ENCODE data around the gene MCRIP1. TPM values are rescaled to one million over a fixed set of nuclear protein-coding genes. Genes with fewer than 3 reads are reported as not detected.
A peak's percentile ranks its signal among the peaks of the same experiment; 100 is the strongest.

MCRIP1 gene
- total and polyA plus RNA-seq, 2 of the 13 experiments (the other 11 are each of a cell fraction or from before 2014, with no cell fraction given) = 79.7 to 84.9 TPM

DNA sequence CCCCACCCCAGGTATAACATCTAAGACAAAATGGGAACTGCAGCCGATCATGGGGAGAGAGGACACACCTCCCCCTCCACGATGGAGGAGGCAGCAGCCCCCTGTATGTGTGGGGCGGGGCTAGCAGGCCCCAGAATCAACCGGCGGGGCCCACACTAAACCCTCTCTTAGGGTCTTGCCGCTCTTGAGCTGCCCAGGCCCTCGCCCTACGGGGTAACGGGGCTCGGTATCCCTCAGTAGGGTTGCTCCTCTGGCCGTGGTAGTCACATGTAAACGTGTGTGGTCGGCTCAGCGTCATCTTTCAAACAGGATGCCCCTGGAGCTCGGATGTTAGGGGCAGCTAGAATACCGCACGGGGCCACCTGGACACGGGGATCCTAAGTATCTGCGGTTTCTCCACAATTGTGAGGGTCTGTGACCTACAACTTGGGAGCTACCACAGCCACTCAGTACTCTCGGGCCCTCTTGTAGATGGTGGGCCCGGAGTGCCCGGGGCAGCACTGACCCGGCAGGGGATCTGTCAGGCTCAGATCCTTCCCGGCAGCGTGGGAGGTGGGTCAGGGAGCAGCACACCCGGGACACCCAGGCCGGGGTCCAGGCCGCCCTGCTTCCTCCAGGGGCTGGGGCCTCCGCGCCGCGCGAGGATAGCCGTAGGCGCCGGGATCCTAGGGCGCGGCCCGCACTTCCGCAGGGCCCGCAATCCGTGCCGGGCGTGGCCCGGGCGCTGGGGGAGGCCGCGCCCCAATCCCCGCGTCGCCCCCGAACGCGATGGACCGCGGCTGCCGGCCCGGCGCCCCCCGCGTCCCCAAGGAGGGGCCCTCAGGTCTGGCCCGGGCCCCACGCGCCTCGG is 37.3 kb upstream of the MCRIP1 start (continued):
- peak; percentile 36; the same call in 1 of the 2 replicates for TF ChIP-seq NKX3-1 (CRISPR knock-in tag; IDR thresholded peaks at IDR 0.05)
- no peak for TF ChIP-seq NONO (IDR thresholded peaks at IDR 0.05)
- TF ChIP-seq NONO (CRISPR knock-in tag; conservative IDR thresholded peaks at IDR 0.05) = peak; percentile 54; the same call in 1 of the 2 replicates
- TF ChIP-seq ARHGAP35 (CRISPR knock-in tag; IDR thresholded peaks at IDR 0.05; ENCODE audit: borderline replicate concordance) = 0 out of 2 replicates have a peak, but pooled peaks have one; percentile 44
- TF ChIP-seq, protein P1, sequence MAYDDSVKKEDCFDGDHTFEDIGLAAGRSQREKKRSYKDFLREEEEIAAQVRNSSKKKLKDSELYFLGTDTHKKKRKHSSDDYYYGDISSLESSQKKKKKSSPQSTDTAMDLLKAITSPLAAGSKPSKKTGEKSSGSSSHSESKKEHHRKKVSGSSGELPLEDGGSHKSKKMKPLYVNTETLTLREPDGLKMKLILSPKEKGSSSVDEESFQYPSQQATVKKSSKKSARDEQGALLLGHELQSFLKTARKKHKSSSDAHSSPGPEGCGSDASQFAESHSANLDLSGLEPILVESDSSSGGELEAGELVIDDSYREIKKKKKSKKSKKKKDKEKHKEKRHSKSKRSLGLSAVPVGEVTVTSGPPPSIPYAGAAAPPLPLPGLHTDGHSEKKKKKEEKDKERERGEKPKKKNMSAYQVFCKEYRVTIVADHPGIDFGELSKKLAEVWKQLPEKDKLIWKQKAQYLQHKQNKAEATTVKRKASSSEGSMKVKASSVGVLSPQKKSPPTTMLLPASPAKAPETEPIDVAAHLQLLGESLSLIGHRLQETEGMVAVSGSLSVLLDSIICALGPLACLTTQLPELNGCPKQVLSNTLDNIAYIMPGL (CRISPR knock-in tag; IDR thresholded peaks at IDR 0.05; ENCODE audit: borderline replicate concordance in 1 of 2, low read depth in 1 of 2) = peak; percentile 12 to 20; a peak in 1 of 4 replicates
- 0 out of 2 replicates have a peak, but pooled peaks have one; percentile 27 for TF ChIP-seq TIGD3 (CRISPR knock-in tag; IDR thresholded peaks at IDR 0.05; ENCODE audit: borderline replicate concordance)
- TF ChIP-seq ZNF552 (CRISPR knock-in tag; IDR thresholded peaks at IDR 0.05; ENCODE audit: borderline replicate concordance) = no peak
- TF ChIP-seq SMARCE1 (IDR thresholded peaks at IDR 0.05; ENCODE audit: borderline replicate concordance) = no peak
- 0 out of 2 replicates have a peak, but pooled peaks have one; percentile 20 for TF ChIP-seq ZNF746 (CRISPR knock-in tag; IDR thresholded peaks at IDR 0.05)
- TF ChIP-seq PAF1 (CRISPR knock-in tag; IDR thresholded peaks at IDR 0.05) = peak; percentile 79; the same call in 1 of the 2 replicates
- TF ChIP-seq, protein P2, sequence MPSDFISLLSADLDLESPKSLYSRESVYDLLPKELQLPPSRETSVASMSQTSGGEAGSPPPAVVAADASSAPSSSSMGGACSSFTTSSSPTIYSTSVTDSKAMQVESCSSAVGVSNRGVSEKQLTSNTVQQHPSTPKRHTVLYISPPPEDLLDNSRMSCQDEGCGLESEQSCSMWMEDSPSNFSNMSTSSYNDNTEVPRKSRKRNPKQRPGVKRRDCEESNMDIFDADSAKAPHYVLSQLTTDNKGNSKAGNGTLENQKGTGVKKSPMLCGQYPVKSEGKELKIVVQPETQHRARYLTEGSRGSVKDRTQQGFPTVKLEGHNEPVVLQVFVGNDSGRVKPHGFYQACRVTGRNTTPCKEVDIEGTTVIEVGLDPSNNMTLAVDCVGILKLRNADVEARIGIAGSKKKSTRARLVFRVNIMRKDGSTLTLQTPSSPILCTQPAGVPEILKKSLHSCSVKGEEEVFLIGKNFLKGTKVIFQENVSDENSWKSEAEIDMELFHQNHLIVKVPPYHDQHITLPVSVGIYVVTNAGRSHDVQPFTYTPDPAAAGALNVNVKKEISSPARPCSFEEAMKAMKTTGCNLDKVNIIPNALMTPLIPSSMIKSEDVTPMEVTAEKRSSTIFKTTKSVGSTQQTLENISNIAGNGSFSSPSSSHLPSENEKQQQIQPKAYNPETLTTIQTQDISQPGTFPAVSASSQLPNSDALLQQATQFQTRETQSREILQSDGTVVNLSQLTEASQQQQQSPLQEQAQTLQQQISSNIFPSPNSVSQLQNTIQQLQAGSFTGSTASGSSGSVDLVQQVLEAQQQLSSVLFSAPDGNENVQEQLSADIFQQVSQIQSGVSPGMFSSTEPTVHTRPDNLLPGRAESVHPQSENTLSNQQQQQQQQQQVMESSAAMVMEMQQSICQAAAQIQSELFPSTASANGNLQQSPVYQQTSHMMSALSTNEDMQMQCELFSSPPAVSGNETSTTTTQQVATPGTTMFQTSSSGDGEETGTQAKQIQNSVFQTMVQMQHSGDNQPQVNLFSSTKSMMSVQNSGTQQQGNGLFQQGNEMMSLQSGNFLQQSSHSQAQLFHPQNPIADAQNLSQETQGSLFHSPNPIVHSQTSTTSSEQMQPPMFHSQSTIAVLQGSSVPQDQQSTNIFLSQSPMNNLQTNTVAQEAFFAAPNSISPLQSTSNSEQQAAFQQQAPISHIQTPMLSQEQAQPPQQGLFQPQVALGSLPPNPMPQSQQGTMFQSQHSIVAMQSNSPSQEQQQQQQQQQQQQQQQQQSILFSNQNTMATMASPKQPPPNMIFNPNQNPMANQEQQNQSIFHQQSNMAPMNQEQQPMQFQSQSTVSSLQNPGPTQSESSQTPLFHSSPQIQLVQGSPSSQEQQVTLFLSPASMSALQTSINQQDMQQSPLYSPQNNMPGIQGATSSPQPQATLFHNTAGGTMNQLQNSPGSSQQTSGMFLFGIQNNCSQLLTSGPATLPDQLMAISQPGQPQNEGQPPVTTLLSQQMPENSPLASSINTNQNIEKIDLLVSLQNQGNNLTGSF (CRISPR knock-in tag; IDR thresholded peaks at IDR 0.05) = peak; percentile 67; the same call in 1 of the 2 replicates
- TF ChIP-seq FOXM1 (CRISPR knock-in tag; IDR thresholded peaks at IDR 0.05) = no peak
- TF ChIP-seq ZFYVE20 (CRISPR knock-in tag; IDR thresholded peaks at IDR 0.05; ENCODE audit: borderline replicate concordance, low read depth) = peak; percentile 71; the same call in 1 of the 2 replicates
- TF ChIP-seq ZNF230 (CRISPR knock-in tag; IDR thresholded peaks at IDR 0.05) = no peak
- no peak for TF ChIP-seq IRF2 (CRISPR knock-in tag; IDR thresholded peaks at IDR 0.05)
- TF ChIP-seq, protein P3, sequence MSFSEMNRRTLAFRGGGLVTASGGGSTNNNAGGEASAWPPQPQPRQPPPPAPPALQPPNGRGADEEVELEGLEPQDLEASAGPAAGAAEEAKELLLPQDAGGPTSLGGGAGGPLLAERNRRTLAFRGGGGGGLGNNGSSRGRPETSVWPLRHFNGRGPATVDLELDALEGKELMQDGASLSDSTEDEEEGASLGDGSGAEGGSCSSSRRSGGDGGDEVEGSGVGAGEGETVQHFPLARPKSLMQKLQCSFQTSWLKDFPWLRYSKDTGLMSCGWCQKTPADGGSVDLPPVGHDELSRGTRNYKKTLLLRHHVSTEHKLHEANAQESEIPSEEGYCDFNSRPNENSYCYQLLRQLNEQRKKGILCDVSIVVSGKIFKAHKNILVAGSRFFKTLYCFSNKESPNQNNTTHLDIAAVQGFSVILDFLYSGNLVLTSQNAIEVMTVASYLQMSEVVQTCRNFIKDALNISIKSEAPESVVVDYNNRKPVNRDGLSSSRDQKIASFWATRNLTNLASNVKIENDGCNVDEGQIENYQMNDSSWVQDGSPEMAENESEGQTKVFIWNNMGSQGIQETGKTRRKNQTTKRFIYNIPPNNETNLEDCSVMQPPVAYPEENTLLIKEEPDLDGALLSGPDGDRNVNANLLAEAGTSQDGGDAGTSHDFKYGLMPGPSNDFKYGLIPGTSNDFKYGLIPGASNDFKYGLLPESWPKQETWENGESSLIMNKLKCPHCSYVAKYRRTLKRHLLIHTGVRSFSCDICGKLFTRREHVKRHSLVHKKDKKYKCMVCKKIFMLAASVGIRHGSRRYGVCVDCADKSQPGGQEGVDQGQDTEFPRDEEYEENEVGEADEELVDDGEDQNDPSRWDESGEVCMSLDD (CRISPR knock-in tag; IDR thresholded peaks at IDR 0.05; ENCODE audit: borderline replicate concordance) = peak; percentile 14; the same call in 1 of the 2 replicates
